GM23248 (cell line): Measurements from ENCODE around the gene IFT27.

Experiments used
- EZH2 ChIP-seq: fragments of 200-600 bp; sonication (generic); IDR thresholded peaks from 2 replicates; pipeline ENCODE4 v1.6.1; 2018; ENCODE audit warnings: antibody characterized with exemption, mild to moderate bottlenecking; ENCODE audit not compliant: insufficient read depth, poor library complexity, severe bottlenecking
- EZH2phosphoT487 ChIP-seq: fragments of 200-600 bp; sonication (generic); IDR thresholded peaks from 2 replicates; pipeline ENCODE4 v1.6.1; 2018; ENCODE audit warnings: antibody characterized with exemption, moderate library complexity, mild to moderate bottlenecking, low read depth; ENCODE audit not compliant: insufficient read depth

- no peak for TF ChIP-seq EZH2
- TF ChIP-seq EZH2phosphoT487, result no peak
Observed at GRCh38 chr22:36819112-36819511, 43.2 kb upstream of the IFT27 start.
